HFFc6 (cell line): ENCODE data around the gene FOXD1. TPM values are rescaled to one million over a fixed set of nuclear protein-coding genes. Genes with fewer than 3 reads are reported as not detected.
"Not testable (repeated sequence)": the region's sequence is repeated elsewhere in the genome, so short reads cannot be mapped to it uniquely, and the experiment has no call there.

Experiments used
- DNase-seq: peaks from one replicate; pipeline ENCODE4 v3.0.0-alpha.2; 2018
- H3K27ac Mint-ChIP-seq: 2 replicates; pipeline ENCODE4 v1.8.0; 2020; ENCODE audit warnings: mild to moderate bottlenecking, mixed read lengths
- H3K27me3 Mint-ChIP-seq: 2 replicates; pipeline ENCODE4 v1.8.0; 2021; ENCODE audit warnings: mild to moderate bottlenecking, moderate library complexity, mixed read lengths; ENCODE audit not compliant: insufficient read depth
- H3K36me3 Mint-ChIP-seq: 2 replicates; pipeline ENCODE4 v1.8.0; 2021; ENCODE audit warnings: low read depth, mixed read lengths
- H3K4me1 Mint-ChIP-seq: 2 replicates; pipeline ENCODE4 v1.8.0; 2020; ENCODE audit warnings: low read depth, mixed read lengths
- H3K4me3 Mint-ChIP-seq: 2 replicates; pipeline ENCODE4 v1.8.0; 2020; ENCODE audit warnings: mild to moderate bottlenecking, moderate library complexity, mixed read lengths
- H3K9me3 Mint-ChIP-seq: 2 replicates; pipeline ENCODE4 v1.8.0; 2020; ENCODE audit warnings: mild to moderate bottlenecking, mixed read lengths
- total RNA-seq, 6 experiments: library from RNA; stranded (reverse); fragmentation: NEBNext Ultra II Directional; extraction: Animal tissue kit (Norgen Biotek cat#: 25700); gene quantifications; 2 replicates in 1 of 6; 3 replicates in 5 of 6; pipeline ENCODE4 v1.2.3, GENCODE V29; 2021
- TF ChIP-seq, protein P1 (sequence below): fragments of 200-600 bp; sonication (generic); IDR thresholded peaks from 2 replicates; pipeline ENCODE4 v1.5.0; 2021; ENCODE audit warnings: antibody characterized with exemption, mild to moderate bottlenecking

FOXD1 gene
- total RNA-seq, 6 experiments from 2014 or later: 40.0 to 50.0 (median 45.4) TPM

DNA sequence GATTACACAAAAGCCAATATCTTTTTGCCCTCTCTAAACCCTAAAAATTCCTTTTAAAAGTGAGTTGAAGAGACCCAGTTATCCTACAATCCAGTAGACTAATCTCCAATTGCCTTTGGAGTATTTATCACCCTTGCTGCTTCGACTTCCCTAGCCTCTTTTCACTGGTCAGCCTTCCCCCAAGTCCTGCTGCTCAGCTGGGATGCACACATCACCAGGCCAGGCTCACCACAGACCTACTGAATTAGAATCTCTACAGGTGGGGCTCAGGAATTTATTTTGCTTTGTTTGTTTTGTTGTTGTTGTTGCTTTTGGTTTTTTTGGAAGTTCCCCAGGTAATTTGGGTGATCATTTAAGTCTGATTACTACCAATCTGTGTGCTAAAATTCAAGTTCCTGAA lies 11.6 kb upstream of the FOXD1 start:
- Mint-ChIP-seq H3K4me1 (peaks cover 17% of the 10 kb centered on the region), H3K27ac (no peak overlapping the region), H3K9me3 (no peaks in the 10 kb centered on the region), H3K36me3 (no peaks in the 10 kb centered on the region), H3K4me3 (no peak overlapping the region), H3K27me3 (peaks cover 5% of the 10 kb centered on the region; the same call in 1 of the 2 replicates)
- TF ChIP-seq, protein P1, sequence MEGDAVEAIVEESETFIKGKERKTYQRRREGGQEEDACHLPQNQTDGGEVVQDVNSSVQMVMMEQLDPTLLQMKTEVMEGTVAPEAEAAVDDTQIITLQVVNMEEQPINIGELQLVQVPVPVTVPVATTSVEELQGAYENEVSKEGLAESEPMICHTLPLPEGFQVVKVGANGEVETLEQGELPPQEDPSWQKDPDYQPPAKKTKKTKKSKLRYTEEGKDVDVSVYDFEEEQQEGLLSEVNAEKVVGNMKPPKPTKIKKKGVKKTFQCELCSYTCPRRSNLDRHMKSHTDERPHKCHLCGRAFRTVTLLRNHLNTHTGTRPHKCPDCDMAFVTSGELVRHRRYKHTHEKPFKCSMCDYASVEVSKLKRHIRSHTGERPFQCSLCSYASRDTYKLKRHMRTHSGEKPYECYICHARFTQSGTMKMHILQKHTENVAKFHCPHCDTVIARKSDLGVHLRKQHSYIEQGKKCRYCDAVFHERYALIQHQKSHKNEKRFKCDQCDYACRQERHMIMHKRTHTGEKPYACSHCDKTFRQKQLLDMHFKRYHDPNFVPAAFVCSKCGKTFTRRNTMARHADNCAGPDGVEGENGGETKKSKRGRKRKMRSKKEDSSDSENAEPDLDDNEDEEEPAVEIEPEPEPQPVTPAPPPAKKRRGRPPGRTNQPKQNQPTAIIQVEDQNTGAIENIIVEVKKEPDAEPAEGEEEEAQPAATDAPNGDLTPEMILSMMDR: no peak
- DNase-seq: no peak

DNA sequence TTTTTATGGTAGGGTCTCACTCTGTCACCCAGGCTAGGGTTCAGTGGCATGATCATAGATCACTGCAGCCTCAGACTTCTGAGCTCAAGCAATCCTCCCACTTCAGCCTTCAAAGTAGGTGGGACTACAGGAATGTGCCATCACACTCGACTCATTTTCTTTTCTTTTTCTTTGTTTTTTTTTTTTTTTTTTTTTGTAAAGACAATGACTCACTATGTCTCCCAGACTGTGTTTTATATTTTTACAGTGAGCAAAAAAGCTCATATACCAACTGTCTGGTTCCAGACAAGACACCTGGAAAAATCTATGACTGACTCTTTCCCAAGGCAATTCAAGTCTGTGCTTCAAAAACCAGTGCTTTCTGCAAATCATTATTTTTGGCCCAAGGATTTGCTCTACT lies 10.8 kb upstream of the FOXD1 start:
- Mint-ChIP-seq H3K27ac (no peak overlapping the region), H3K27me3 (peaks cover 5% of the 10 kb centered on the region; the same call in 1 of the 2 replicates), H3K9me3 (no peaks in the 10 kb centered on the region), H3K36me3 (no peaks in the 10 kb centered on the region), H3K4me3 (no peak overlapping the region), H3K4me1 (peaks cover 15% of the 10 kb centered on the region)
- TF ChIP-seq, protein P1: no peak
- no peak for DNase-seq

DNA sequence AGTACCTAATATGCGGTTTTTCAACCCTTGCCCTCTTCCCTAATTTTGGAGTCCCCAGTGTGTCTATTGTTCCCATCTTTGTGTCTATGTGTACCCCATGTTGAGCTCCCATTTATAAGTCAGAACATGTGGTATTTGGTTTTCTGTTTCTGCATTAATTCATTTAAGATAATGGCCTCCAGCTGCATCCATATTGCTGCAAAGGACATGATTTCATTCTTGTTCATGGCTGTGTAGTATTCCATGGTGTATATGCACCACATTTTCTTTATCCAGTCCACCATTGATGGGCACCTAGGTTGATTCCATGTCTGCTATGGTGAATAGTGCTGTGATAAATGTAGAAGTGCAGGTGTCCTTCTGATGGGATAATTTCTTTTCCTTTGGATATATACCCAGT lies 7.9 kb upstream of the FOXD1 start:
- peaks cover 10% of the 10 kb centered on the region; the same call in 1 of the 2 replicates for H3K4me1 Mint-ChIP-seq
- H3K36me3 Mint-ChIP-seq, H3K27me3 Mint-ChIP-seq, H3K27ac Mint-ChIP-seq, H3K4me3 Mint-ChIP-seq, DNase-seq, H3K9me3 Mint-ChIP-seq: not testable (repeated sequence)

- TF ChIP-seq, protein P1: peak; percentile 83
- DNase-seq: peak; percentile 58
- Mint-ChIP-seq H3K9me3 (no peaks in the 10 kb centered on the region), H3K4me3 (no peak overlapping the region), H3K4me1 (peaks cover 12% of the 10 kb centered on the region), H3K36me3 (no peaks in the 10 kb centered on the region), H3K27me3 (peaks cover 1% of the 10 kb centered on the region), H3K27ac (no peak overlapping the region)
Observed at GRCh38 chr5:73454379-73455036, 5.9 kb upstream of the FOXD1 start.

DNA sequence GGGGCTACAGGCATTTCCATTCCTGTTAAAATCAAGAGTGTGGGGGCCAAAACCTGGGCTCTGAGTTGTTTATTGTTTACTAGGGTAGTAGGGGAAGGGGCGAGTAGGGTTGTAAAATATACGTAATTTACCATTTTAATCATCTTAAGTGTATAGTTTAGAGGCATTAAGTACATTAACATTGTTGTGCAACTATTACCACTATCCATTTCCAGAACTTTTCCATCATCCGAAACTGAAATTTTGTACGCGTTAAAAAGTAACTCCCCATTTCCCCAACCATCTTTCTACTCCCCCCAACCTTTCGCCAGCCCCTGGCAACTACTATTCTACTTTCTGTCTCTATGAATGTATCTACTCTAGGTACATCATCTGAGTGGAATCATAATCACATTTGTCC lies 3.6 kb upstream of the FOXD1 start:
- Mint-ChIP-seq H3K9me3 (no peaks in the 10 kb centered on the region), H3K27ac (no peak overlapping the region), H3K27me3 (no peaks in the 10 kb centered on the region; the same call in none of the 2 replicates), H3K4me3 (no peak overlapping the region), H3K4me1 (peaks cover 20% of the 10 kb centered on the region), H3K36me3 (no peaks in the 10 kb centered on the region)
- DNase-seq: no peak
- TF ChIP-seq, protein P1: no peak

- DNase-seq: peak; percentile 32
- no peaks in the 10 kb centered on the region; the same call in none of the 2 replicates for H3K27me3 Mint-ChIP-seq
Observed at GRCh38 chr5:73451224-73452130, 2.9 kb upstream of the FOXD1 start.

More at GRCh38 chr5:73451224-73452130, 2.9 kb upstream of the FOXD1 start:
- TF ChIP-seq, protein P1: peak; percentile 98
- Mint-ChIP-seq H3K27ac (peak overlapping the region; percentile 29), H3K4me3 (peak overlapping the region; percentile 88), H3K4me1 (peaks cover 20% of the 10 kb centered on the region), H3K36me3 (peaks cover 4% of the 10 kb centered on the region), H3K9me3 (no peaks in the 10 kb centered on the region)
